ENCODE results near the gene GIGYF2.

The GIGYF2 gene

DNA sequence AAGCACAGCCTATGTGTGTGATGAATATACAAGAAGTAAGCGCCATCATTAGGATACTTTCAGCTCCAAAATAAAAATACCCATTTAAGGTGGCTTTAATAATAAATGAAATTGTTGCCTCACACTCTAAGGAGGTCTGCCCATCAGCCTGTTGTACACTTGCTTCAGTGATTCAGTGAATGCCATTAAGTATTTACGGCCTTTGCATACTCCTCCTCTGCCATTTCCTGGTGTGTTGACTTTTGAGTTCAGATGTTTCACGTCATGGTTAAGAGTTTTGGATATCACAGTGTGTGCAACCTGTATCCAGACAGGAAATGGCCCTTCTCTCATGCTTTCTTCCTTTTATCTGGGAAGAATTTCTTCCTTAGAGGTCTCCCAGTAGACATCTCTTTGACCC is 134.4 kb downstream of the GIGYF2 start:
- H3K4me1 ChIP-seq (ENCODE audit: control insufficient read depth, insufficient read depth, low read length): no peaks in the 10 kb centered on the region
- H3K27ac ChIP-seq (ENCODE audit: insufficient read depth, low read depth, low read length, poor library complexity, severe bottlenecking): no peak overlapping the region
- H3K27me3 ChIP-seq (ENCODE audit: control insufficient read depth, insufficient read depth, low read length, poor library complexity, severe bottlenecking): no peaks in the 10 kb centered on the region
- no peaks in the 10 kb centered on the region for H3K9me3 ChIP-seq (ENCODE audit: control insufficient read depth, low read length)
- no peak overlapping the region for H3K4me3 ChIP-seq (ENCODE audit: insufficient read depth, low read depth, low read length)
- 94 to 95% methylated on average over 2 to 3 of the region's 3 CpGs for WGBS, 2 experiments
- peaks cover 16% of the 10 kb centered on the region for H3K36me3 ChIP-seq (ENCODE audit: control insufficient read depth, insufficient read depth, low read length)

- H3K9me3 ChIP-seq (ENCODE audit: control insufficient read depth, low read length): no peaks in the 10 kb centered on the region
- 90 to 100% methylated on average over 1 of the region's 1 CpG for WGBS, 2 experiments
- H3K27me3 ChIP-seq (ENCODE audit: control insufficient read depth, insufficient read depth, low read length, poor library complexity, severe bottlenecking): no peaks in the 10 kb centered on the region
- peaks cover 22% of the 10 kb centered on the region for H3K36me3 ChIP-seq (ENCODE audit: control insufficient read depth, insufficient read depth, low read length)
- no peaks in the 10 kb centered on the region for H3K4me1 ChIP-seq (ENCODE audit: control insufficient read depth, insufficient read depth, low read length)
- no peak overlapping the region for H3K27ac ChIP-seq (ENCODE audit: insufficient read depth, low read depth, low read length, poor library complexity, severe bottlenecking)
- no peak overlapping the region for H3K4me3 ChIP-seq (ENCODE audit: insufficient read depth, low read depth, low read length)
Observed at GRCh38 chr2:232833830-232834229, 136.7 kb downstream of the GIGYF2 start.

DNA sequence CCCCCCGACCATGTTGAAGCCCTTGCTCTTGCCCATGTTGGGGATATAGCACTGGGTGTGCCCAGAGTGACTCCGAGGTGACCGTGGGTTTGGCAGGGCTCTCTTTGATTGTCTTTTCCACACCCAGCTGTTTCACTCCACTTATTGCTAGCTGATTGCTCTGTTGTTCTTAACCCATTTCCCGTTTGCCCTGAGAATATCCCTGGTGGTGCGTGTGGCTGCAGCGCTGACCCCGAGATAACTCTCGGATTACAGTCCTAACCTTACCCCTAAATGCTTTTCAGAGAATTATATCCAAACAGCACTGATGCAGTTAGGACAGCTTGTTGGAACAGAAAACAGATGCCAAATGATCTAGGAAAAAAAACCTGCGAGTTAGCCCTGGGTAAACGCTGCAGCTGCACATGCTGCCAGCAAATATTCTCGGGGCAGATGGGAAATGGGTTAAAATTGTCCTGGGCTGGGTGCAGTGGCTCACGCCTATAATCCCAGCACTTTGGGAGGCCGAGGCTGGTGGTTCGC is 138.6 kb downstream of the GIGYF2 start:
- WGBS, 2 experiments: 93 to 95% methylated on average over 14 of the region's 14 CpGs
- H3K9me3 ChIP-seq (ENCODE audit: control insufficient read depth, low read length): no peaks in the 10 kb centered on the region
- no peaks in the 10 kb centered on the region for H3K27me3 ChIP-seq (ENCODE audit: control insufficient read depth, insufficient read depth, low read length, poor library complexity, severe bottlenecking)
- no peaks in the 10 kb centered on the region for H3K4me1 ChIP-seq (ENCODE audit: control insufficient read depth, insufficient read depth, low read length)
- no peak overlapping the region for H3K4me3 ChIP-seq (ENCODE audit: insufficient read depth, low read depth, low read length)
- H3K36me3 ChIP-seq (ENCODE audit: control insufficient read depth, insufficient read depth, low read length): peaks cover 19% of the 10 kb centered on the region
- H3K27ac ChIP-seq (ENCODE audit: insufficient read depth, low read depth, low read length, poor library complexity, severe bottlenecking): no peak overlapping the region

DNA sequence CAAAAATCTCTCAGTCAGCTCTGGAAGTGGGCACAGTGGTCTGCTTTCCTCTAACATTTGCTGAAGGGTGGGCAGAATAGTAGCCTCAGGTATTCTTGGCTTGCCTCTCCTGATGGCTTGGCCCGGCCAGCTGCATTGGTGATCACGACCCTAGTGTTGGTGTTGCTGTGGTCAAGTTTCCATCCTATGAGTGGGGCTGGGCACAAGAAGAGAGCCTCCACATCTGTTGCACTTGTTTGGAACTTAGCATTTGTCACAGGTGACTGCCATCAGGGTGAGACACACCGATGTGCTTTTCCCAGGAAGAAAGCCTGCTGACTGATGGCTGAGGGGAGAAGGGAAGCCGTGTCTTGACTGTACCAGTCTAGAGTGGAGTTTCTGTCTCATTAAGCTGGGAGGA is 139.8 kb downstream of the GIGYF2 start:
- Histone ChIP-seq H3K4me3 (ENCODE audit: insufficient read depth, low read depth, low read length) (no peak overlapping the region), H3K9me3 (ENCODE audit: control insufficient read depth, low read length) (no peaks in the 10 kb centered on the region), H3K27ac (ENCODE audit: insufficient read depth, low read depth, low read length, poor library complexity, severe bottlenecking) (no peak overlapping the region), H3K27me3 (ENCODE audit: control insufficient read depth, insufficient read depth, low read length, poor library complexity, severe bottlenecking) (no peaks in the 10 kb centered on the region), H3K36me3 (ENCODE audit: control insufficient read depth, insufficient read depth, low read length) (peaks cover 22% of the 10 kb centered on the region), H3K4me1 (ENCODE audit: control insufficient read depth, insufficient read depth, low read length) (no peaks in the 10 kb centered on the region)
- WGBS, 2 experiments: 94 to 95% methylated on average over 4 of the region's 4 CpGs

- peaks cover 18% of the 10 kb centered on the region for H3K36me3 ChIP-seq (ENCODE audit: control insufficient read depth, insufficient read depth, low read length)
- H3K4me1 ChIP-seq (ENCODE audit: control insufficient read depth, insufficient read depth, low read length): no peaks in the 10 kb centered on the region
- 94 to 96% methylated on average over 2 of the region's 2 CpGs for WGBS, 2 experiments
- no peaks in the 10 kb centered on the region for H3K9me3 ChIP-seq (ENCODE audit: control insufficient read depth, low read length)
- no peak overlapping the region for H3K4me3 ChIP-seq (ENCODE audit: insufficient read depth, low read depth, low read length)
- H3K27me3 ChIP-seq (ENCODE audit: control insufficient read depth, insufficient read depth, low read length, poor library complexity, severe bottlenecking): no peaks in the 10 kb centered on the region
- no peak overlapping the region for H3K27ac ChIP-seq (ENCODE audit: insufficient read depth, low read depth, low read length, poor library complexity, severe bottlenecking)
Observed at GRCh38 chr2:232838406-232838874, 141.3 kb downstream of the GIGYF2 start.

DNA sequence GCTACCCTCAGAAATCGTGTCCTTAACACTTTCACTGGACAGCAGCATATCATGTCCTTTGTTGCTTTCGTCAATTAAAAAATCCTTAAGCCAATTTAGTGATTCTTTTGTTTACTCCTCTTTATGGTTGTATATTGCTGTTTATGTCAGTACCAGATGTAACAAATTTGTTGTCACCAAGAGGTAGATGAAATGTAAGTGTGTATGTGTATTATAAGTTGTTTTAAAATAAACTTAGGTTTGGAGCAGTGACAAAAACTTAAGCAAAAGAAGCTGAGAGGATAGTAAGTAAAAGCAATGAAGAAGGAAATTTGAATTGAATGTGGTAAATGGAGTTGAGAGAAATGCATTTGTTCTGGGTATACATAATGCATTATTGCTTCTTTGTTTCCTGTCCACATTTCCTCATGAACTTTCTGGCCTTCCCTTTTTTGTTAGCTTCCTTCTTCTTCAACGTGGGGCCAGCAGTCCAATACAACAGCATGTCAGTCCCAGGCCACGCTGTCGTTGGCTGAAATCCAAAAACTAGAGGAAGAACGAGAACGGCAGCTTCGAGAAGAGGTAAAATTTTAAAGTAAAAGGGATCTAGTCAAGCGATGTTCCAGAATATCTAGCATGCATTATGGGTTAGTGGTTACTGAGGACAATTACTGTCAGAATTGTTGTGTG is 142.4 kb downstream of the GIGYF2 start:
- H3K36me3 ChIP-seq (ENCODE audit: control insufficient read depth, insufficient read depth, low read length): peaks cover 26% of the 10 kb centered on the region
- no peaks in the 10 kb centered on the region for H3K27me3 ChIP-seq (ENCODE audit: control insufficient read depth, insufficient read depth, low read length, poor library complexity, severe bottlenecking)
- H3K27ac ChIP-seq (ENCODE audit: insufficient read depth, low read depth, low read length, poor library complexity, severe bottlenecking): no peak overlapping the region

GRCh38 chr2:232842689-232843088 is 145.6 kb downstream of the GIGYF2 start:
- Histone ChIP-seq H3K27ac (ENCODE audit: insufficient read depth, low read depth, low read length, poor library complexity, severe bottlenecking) (no peak overlapping the region), H3K4me1 (ENCODE audit: control insufficient read depth, insufficient read depth, low read length) (no peaks in the 10 kb centered on the region), H3K9me3 (ENCODE audit: control insufficient read depth, low read length) (no peaks in the 10 kb centered on the region), H3K36me3 (ENCODE audit: control insufficient read depth, insufficient read depth, low read length) (peaks cover 34% of the 10 kb centered on the region), H3K4me3 (ENCODE audit: insufficient read depth, low read depth, low read length) (no peak overlapping the region), H3K27me3 (ENCODE audit: control insufficient read depth, insufficient read depth, low read length, poor library complexity, severe bottlenecking) (no peaks in the 10 kb centered on the region)
- WGBS, 2 experiments: 73 to 77% methylated on average over 2 of the region's 2 CpGs

More for the DNA sequence above, 142.4 kb downstream of the GIGYF2 start:
- WGBS, 2 experiments: 98% methylated on average over 9 of the region's 9 CpGs
- Histone ChIP-seq H3K9me3 (ENCODE audit: control insufficient read depth, low read length) (no peaks in the 10 kb centered on the region), H3K4me3 (ENCODE audit: insufficient read depth, low read depth, low read length) (no peak overlapping the region), H3K4me1 (ENCODE audit: control insufficient read depth, insufficient read depth, low read length) (no peaks in the 10 kb centered on the region)

GRCh38 chr2:232843834-232844233 is 146.7 kb downstream of the GIGYF2 start:
- no peaks in the 10 kb centered on the region for H3K9me3 ChIP-seq (ENCODE audit: control insufficient read depth, low read length)
- 96 to 97% methylated on average over 2 to 3 of the region's 3 CpGs for WGBS, 2 experiments
- peaks cover 36% of the 10 kb centered on the region for H3K36me3 ChIP-seq (ENCODE audit: control insufficient read depth, insufficient read depth, low read length)
- no peak overlapping the region for H3K4me3 ChIP-seq (ENCODE audit: insufficient read depth, low read depth, low read length)
- H3K27ac ChIP-seq (ENCODE audit: insufficient read depth, low read depth, low read length, poor library complexity, severe bottlenecking): no peak overlapping the region
- no peaks in the 10 kb centered on the region for H3K4me1 ChIP-seq (ENCODE audit: control insufficient read depth, insufficient read depth, low read length)
- H3K27me3 ChIP-seq (ENCODE audit: control insufficient read depth, insufficient read depth, low read length, poor library complexity, severe bottlenecking): no peaks in the 10 kb centered on the region

GRCh38 chr2:232846055-232846454 is 148.9 kb downstream of the GIGYF2 start:
- no peaks in the 10 kb centered on the region for H3K4me1 ChIP-seq (ENCODE audit: control insufficient read depth, insufficient read depth, low read length)
- H3K4me3 ChIP-seq (ENCODE audit: insufficient read depth, low read depth, low read length): no peak overlapping the region
- peaks cover 51% of the 10 kb centered on the region for H3K36me3 ChIP-seq (ENCODE audit: control insufficient read depth, insufficient read depth, low read length)
- H3K27ac ChIP-seq (ENCODE audit: insufficient read depth, low read depth, low read length, poor library complexity, severe bottlenecking): no peak overlapping the region
- no peaks in the 10 kb centered on the region for H3K27me3 ChIP-seq (ENCODE audit: control insufficient read depth, insufficient read depth, low read length, poor library complexity, severe bottlenecking)
- no peaks in the 10 kb centered on the region for H3K9me3 ChIP-seq (ENCODE audit: control insufficient read depth, low read length)

DNA sequence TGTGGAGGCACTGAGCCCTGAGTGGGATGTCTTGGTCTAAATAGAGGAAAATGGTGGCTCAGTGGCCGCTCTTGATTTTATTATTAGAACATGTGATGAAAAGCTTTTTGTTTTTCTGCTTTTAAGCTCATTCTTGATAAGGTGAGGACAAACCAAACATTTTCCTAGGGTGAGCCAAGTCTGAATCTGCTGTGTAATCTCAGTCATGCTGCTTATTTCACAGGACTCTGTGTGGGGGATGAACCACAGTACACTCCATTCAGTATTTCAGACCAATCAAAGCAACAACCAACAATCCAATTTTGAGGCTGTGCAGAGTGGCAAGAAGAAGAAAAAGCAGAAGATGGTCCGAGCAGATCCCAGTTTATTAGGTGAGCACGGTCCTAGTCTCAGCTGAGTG is 152.9 kb downstream of the GIGYF2 start:
- Histone ChIP-seq H3K4me3 (ENCODE audit: insufficient read depth, low read depth, low read length) (no peak overlapping the region), H3K27ac (ENCODE audit: insufficient read depth, low read depth, low read length, poor library complexity, severe bottlenecking) (no peak overlapping the region), H3K4me1 (ENCODE audit: control insufficient read depth, insufficient read depth, low read length) (no peaks in the 10 kb centered on the region), H3K36me3 (ENCODE audit: control insufficient read depth, insufficient read depth, low read length) (peaks cover 39% of the 10 kb centered on the region), H3K9me3 (ENCODE audit: control insufficient read depth, low read length) (no peaks in the 10 kb centered on the region), H3K27me3 (ENCODE audit: control insufficient read depth, insufficient read depth, low read length, poor library complexity, severe bottlenecking) (no peaks in the 10 kb centered on the region)
- WGBS, 2 experiments: 94 to 97% methylated on average over 3 of the region's 3 CpGs

All from ectodermal cell (in vitro differentiated cells).